HCT116 (cell line): ENCODE results near the gene MRPS12.

Experiments
- EGR1 ChIP-seq: IDR thresholded peaks from 2 replicates; pipeline ENCODE4 v1.6.1; 2012; ENCODE audit warnings: low read depth
- EZH2phosphoT487 ChIP-seq: fragments of 200-600 bp; IDR thresholded peaks from 2 replicates; pipeline ENCODE4 v1.6.1; 2018; ENCODE audit warnings: antibody characterized with exemption, borderline replicate concordance
- POLR2A ChIP-seq: IDR thresholded peaks from 2 replicates; pipeline ENCODE4 v1.7.0; 2011; ENCODE audit warnings: borderline replicate concordance; ENCODE audit not compliant: insufficient read depth, insufficient read length; ENCODE audit errors: extremely low read depth
- POLR2AphosphoS5 ChIP-seq: IDR thresholded peaks from 2 replicates; pipeline ENCODE4 v1.6.1; 2011; ENCODE audit warnings: mild to moderate bottlenecking, low read depth, low read length, moderate library complexity
- YY1 ChIP-seq: IDR thresholded peaks from 2 replicates; pipeline ENCODE4 v1.6.1; 2011; ENCODE audit warnings: low read length, low read depth, moderate library complexity, mild to moderate bottlenecking; ENCODE audit not compliant: insufficient replicate concordance; ENCODE audit errors: extremely low read depth
- TF ChIP-seq, protein P1 (sequence below), 3 experiments: fragments of 200-600 bp in 1 of 3; sonication (generic) in 1 of 3; IDR thresholded peaks in 2 of 3; conservative IDR thresholded peaks in 1 of 3; 2 replicates each; pipeline ENCODE4 v1.5.1; 2012 to 2017; ENCODE audit warnings: low read depth in 2 of 3, low read length in 2 of 3, antibody characterized with exemption in 1 of 3, borderline replicate concordance in 1 of 3, control low read depth in 1 of 3, mild to moderate bottlenecking in 1 of 3, mixed read lengths in 1 of 3, mixed run types in 1 of 3, moderate library complexity in 1 of 3; ENCODE audit not compliant: insufficient read depth in 1 of 3
- TF ChIP-seq, protein P2 (sequence below): IDR thresholded peaks from 2 replicates; pipeline ENCODE4 v1.6.1; 2011; ENCODE audit warnings: mild to moderate bottlenecking, low read length, moderate library complexity; ENCODE audit not compliant: insufficient replicate concordance; ENCODE audit errors: extremely low read depth
- TF ChIP-seq, protein P3 (sequence below): IDR thresholded peaks from 2 replicates; pipeline ENCODE4 v1.6.1; 2012

DNA sequence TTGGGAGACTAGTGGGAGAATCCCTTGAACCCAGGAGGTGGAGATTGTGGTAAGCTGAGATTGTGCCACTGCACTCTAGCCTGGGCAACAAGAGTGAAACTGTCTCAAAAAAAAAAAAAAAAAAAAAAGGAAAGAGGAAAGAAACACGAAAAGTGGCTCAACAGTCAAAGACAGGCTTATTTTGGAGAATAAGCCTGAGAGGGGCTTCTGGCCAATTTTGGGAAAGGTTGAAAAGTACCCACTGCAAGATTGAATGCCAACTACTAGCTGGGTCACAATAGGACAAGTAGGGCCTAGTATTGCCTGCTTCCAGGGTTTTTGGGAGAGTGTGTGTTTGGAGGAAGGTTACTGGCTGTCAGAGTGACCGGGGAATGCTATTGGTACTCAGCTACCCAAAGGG is 27.6 kb downstream of the MRPS12 start:
- TF ChIP-seq, protein P1, sequence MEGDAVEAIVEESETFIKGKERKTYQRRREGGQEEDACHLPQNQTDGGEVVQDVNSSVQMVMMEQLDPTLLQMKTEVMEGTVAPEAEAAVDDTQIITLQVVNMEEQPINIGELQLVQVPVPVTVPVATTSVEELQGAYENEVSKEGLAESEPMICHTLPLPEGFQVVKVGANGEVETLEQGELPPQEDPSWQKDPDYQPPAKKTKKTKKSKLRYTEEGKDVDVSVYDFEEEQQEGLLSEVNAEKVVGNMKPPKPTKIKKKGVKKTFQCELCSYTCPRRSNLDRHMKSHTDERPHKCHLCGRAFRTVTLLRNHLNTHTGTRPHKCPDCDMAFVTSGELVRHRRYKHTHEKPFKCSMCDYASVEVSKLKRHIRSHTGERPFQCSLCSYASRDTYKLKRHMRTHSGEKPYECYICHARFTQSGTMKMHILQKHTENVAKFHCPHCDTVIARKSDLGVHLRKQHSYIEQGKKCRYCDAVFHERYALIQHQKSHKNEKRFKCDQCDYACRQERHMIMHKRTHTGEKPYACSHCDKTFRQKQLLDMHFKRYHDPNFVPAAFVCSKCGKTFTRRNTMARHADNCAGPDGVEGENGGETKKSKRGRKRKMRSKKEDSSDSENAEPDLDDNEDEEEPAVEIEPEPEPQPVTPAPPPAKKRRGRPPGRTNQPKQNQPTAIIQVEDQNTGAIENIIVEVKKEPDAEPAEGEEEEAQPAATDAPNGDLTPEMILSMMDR (IDR thresholded peaks at IDR 0.05 in 2 of 3, conservative IDR thresholded peaks at IDR 0.05 in 1 of 3; ENCODE audit: borderline replicate concordance in 1 of 3, insufficient read depth in 1 of 3, low read depth in 2 of 3, low read length in 2 of 3) = no peak
- TF ChIP-seq YY1 (no peak), POLR2AphosphoS5 (no peak), EZH2phosphoT487 (no peak), EGR1 (no peak), POLR2A (no peak)
- TF ChIP-seq, protein P2, sequence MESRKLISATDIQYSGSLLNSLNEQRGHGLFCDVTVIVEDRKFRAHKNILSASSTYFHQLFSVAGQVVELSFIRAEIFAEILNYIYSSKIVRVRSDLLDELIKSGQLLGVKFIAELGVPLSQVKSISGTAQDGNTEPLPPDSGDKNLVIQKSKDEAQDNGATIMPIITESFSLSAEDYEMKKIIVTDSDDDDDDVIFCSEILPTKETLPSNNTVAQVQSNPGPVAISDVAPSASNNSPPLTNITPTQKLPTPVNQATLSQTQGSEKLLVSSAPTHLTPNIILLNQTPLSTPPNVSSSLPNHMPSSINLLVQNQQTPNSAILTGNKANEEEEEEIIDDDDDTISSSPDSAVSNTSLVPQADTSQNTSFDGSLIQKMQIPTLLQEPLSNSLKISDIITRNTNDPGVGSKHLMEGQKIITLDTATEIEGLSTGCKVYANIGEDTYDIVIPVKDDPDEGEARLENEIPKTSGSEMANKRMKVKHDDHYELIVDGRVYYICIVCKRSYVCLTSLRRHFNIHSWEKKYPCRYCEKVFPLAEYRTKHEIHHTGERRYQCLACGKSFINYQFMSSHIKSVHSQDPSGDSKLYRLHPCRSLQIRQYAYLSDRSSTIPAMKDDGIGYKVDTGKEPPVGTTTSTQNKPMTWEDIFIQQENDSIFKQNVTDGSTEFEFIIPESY = no peak
- TF ChIP-seq, protein P3, sequence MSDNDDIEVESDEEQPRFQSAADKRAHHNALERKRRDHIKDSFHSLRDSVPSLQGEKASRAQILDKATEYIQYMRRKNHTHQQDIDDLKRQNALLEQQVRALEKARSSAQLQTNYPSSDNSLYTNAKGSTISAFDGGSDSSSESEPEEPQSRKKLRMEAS = no peak
